Measurements from ENCODE around the gene CHSY3.

CHSY3 gene

GRCh38 chr5:129945774-129946270 lies 41.6 kb downstream of the CHSY3 start:
- DNase-seq (ENCODE audit: low spot score): no peak

GRCh38 chr5:129951039-129951438 lies 46.8 kb downstream of the CHSY3 start:
- no peak for DNase-seq (ENCODE audit: low spot score)

GRCh38 chr5:129958581-129958980 lies 54.3 kb downstream of the CHSY3 start:
- DNase-seq (ENCODE audit: low spot score): no peak

- no peak for DNase-seq (ENCODE audit: low spot score)
Observed at GRCh38 chr5:129960831-129961230, 56.6 kb downstream of the CHSY3 start.

GRCh38 chr5:129962506-129962905 lies 58.2 kb downstream of the CHSY3 start:
- DNase-seq (ENCODE audit: low spot score): no peak

GRCh38 chr5:129963359-129963758 lies 59.1 kb downstream of the CHSY3 start:
- DNase-seq (ENCODE audit: low spot score): no peak

GRCh38 chr5:129966071-129966470 lies 61.8 kb downstream of the CHSY3 start:
- DNase-seq (ENCODE audit: low spot score): no peak

- no peak for DNase-seq (ENCODE audit: low spot score)
Observed at GRCh38 chr5:129971714-129972113, 67.4 kb downstream of the CHSY3 start.

- no peak for DNase-seq (ENCODE audit: low spot score)
Observed at GRCh38 chr5:129972465-129973141, 68.3 kb downstream of the CHSY3 start.

GRCh38 chr5:129973716-129974426 lies 69.6 kb downstream of the CHSY3 start:
- DNase-seq (ENCODE audit: low spot score): peak; percentile 32

- no peak for DNase-seq (ENCODE audit: low spot score)
Observed at GRCh38 chr5:129977810-129978209, 73.5 kb downstream of the CHSY3 start.

GRCh38 chr5:129978270-129978669 lies 74.0 kb downstream of the CHSY3 start:
- no peak for DNase-seq (ENCODE audit: low spot score)

- no peak for DNase-seq (ENCODE audit: low spot score)
Observed at GRCh38 chr5:129988453-129988852, 84.2 kb downstream of the CHSY3 start.

- DNase-seq (ENCODE audit: low spot score): no peak
Observed at GRCh38 chr5:129991780-129992179, 87.5 kb downstream of the CHSY3 start.

- no peak for DNase-seq (ENCODE audit: low spot score)
Observed at GRCh38 chr5:129996896-129997295, 92.6 kb downstream of the CHSY3 start.

- DNase-seq (ENCODE audit: low spot score): no peak
Observed at GRCh38 chr5:130000460-130000859, 96.2 kb downstream of the CHSY3 start.

GRCh38 chr5:130002183-130002582 lies 97.9 kb downstream of the CHSY3 start:
- DNase-seq (ENCODE audit: low spot score): no peak

GRCh38 chr5:130002876-130003275 lies 98.6 kb downstream of the CHSY3 start:
- DNase-seq (ENCODE audit: low spot score): no peak

- no peak for DNase-seq (ENCODE audit: low spot score)
Observed at GRCh38 chr5:130011986-130012385, 107.7 kb downstream of the CHSY3 start.

- DNase-seq (ENCODE audit: low spot score): no peak
Observed at GRCh38 chr5:130017173-130017572, 112.9 kb downstream of the CHSY3 start.

- DNase-seq (ENCODE audit: low spot score): no peak
Observed at GRCh38 chr5:130018641-130019040, 114.4 kb downstream of the CHSY3 start.

GRCh38 chr5:130021000-130021399 lies 116.7 kb downstream of the CHSY3 start:
- DNase-seq (ENCODE audit: low spot score): no peak

- no peak for DNase-seq (ENCODE audit: low spot score)
Observed at GRCh38 chr5:130021876-130022275, 117.6 kb downstream of the CHSY3 start.

Data from SK-N-DZ (cell line).